GM21526 (cell line): ENCODE results near the gene STOML2.

Experiments used
- ATAC-seq: cut with Tn5 transposase; IDR thresholded peaks from one replicate; pipeline ENCODE4 v1.9.1; 2021; ENCODE audit warnings: moderate library complexity; ENCODE audit not compliant: unreplicated experiment, low FRiP score

Gene STOML2

DNA sequence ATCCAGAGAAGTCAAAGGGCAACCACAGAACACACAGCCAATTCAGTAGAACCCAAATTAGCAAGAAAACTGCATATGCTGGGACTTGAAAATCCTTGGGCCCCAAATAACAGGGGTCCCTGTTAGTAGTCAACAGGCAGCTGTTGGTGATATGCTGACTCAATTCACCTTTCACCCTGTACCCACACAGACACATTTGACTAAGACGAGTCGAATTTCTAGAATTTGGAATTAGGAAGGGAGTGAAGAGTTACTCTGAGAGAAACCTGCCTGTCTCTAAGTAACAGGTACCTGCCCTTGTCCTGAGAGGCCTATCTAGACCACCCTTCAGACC, 29.7 kb downstream of the STOML2 start:
- no peak for ATAC-seq

DNA sequence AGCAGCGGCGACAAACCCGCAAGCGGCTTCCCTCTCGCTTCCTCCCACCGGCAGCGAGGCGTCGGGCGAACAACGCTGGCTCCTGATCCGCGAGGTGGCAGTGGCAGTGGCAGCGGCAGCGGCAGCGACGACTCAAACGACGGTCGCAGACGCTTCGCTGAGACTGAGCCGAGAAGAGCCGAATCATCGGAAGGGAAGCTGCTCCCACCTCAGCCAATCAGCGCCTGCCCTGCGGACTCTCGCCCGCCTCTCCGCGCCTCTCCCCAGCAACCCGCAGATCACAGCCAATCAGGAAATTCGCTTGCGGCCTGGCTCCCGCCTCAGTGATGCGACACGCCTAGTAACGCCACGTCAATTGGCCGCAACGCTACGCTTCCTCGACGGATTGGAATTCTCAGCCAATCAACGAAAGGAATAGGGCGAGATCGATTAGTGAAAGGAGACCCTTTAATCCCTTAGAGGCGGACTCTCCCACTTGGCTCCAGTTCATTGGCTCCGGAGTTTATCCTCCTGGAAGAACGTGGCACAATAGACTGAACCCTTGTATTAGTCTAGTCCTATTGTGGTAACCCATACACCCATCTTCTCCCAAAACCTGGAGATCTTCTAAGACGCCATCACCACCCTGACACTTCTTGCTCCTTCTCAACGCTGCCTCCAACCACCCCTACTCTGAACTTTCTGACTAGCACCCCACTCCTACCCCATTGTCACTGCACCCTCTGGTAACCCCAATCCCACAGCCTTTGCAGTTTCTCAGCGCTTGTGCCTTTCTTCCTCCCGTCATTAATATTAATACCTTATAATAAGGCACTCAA, 30.3 kb downstream of the STOML2 start, which contains the start of gene VCP:
VCP (minus strand) TSS at position 165 of the 818 bp plus-strand sequence. CDS start 272 bp downstream, outside the sequence.
- ATAC-seq: peak; percentile 77

GRCh38 chr9:35071814-35072460, 31.0 kb downstream of the STOML2 start:
- ATAC-seq: peak; percentile 43

- no peak for ATAC-seq
Observed at GRCh38 chr9:35070823-35071813, 31.8 kb downstream of the STOML2 start.

GRCh38 chr9:35069020-35069419, 33.9 kb downstream of the STOML2 start:
- ATAC-seq: no peak

- no peak for ATAC-seq
Observed at GRCh38 chr9:35067056-35067455, 35.9 kb downstream of the STOML2 start.

- no peak for ATAC-seq
Observed at GRCh38 chr9:35060548-35061207, 42.3 kb downstream of the STOML2 start.

DNA sequence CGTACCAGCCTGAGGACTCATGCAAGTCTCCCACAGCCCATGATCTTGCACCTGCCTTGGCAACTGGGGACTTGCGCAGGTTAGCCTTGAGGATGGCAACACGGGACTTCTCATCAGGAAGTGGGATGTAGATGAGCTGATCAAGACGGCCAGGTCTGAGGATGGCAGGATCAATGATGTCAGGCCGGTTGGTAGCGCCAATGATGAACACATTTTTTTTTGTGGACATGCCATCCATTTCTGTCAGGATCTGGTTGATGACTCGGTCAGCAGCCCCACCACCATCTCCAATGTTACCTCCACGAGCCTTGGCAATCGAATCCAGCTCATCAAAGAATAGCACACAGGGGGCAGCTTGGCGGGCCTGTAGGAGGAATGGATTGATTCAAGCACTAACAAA, 43.5 kb downstream of the STOML2 start:
- ATAC-seq: no peak

- ATAC-seq: no peak
Observed at GRCh38 chr9:35057271-35057620, 45.7 kb downstream of the STOML2 start.

DNA sequence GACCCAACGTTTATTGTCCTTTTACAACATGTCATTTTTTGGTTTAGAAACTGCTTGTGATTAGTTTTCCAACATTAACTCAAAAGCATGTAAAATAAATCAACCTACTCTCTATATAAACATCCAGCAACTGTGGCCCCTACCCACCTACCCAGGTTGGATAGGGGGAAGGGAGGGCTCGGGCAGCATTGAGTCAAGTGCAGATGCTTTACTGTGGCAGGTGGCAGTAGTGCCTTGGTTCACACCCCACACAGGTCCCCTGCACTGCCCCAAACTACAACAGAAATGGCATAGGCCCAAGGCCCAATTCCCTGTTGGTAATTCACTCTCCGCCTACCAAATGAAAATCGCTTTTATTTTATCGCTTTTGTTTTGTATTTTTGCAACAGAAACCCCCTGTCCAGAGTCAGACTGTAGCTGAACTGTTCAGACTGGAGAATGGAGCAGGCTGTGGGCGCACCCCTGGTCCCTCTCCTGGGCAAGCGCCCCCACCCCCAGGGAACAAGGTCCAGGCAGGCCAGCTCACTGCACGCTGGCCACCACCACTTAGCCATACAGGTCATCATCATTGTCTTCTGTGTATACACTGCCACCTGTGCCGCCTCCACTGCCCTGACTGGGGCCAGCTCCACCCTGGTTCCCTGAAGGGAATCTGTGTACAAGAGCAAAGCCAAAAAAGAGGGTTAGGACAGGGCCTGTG, 46.2 kb downstream of the STOML2 start:
- ATAC-seq: no peak

- no peak for ATAC-seq
Observed at GRCh38 chr9:35054871-35055644, 47.9 kb downstream of the STOML2 start.

- ATAC-seq: no peak
Observed at GRCh38 chr9:35054185-35054835, 48.6 kb downstream of the STOML2 start.

DNA sequence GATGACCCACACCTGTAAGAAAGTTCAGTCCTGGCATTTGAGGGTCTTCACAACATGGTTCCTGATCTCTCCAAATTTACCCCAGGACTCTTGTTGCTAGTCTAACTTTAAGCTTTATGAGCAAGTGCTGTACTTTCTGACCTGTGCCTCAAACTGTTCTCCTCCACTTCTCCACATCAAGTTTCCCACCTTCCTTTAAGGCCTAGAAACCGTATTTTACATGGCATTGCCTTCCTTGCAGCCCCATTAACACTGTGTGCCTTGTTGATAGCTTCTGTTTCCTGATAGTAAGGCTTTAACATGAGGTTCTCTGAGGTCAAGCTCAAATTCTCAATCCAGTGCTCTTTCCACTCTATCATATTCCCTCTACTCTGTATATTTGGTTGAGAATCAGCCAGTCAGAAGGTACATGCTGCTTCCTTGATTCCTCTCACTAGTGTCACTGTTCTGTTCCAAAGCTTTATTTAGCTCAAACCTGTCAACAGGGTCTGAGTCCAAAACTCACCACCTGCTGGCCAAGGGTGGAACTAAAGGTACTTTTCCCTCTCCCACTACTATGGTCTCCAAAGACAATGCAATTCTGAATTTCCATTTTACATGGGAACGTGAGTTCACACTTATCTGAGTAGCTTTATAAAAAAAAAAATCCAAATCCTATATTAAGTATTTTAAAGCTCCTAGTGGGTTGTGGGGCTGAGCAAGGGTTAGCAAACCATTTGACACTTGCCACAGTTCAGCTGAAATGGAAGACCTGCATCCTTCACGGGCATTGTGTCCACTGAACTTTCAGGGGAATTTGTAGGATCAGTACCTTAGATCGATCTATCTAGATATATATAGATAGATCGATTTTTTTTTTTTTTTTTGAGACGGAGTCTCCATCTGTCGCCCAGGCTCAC, 51.6 kb downstream of the STOML2 start:
- ATAC-seq: no peak
